A549 (cell line): ENCODE results near the gene CXCL6. TPM values are rescaled to one million over a fixed set of nuclear protein-coding genes. Genes with fewer than 3 reads are reported as not detected.

Experiments used
- ATAC-seq, 2 experiments: fragments of 200-7000 bp in 1 of 2; fragments of >200 bp in 1 of 2; cut with Nextera tagmentation in 1 of 2; cut with Tn5 transposase in 1 of 2; 3 replicates each; pipeline versions ENCODE4 v1.8.0 to v1.9.1; 2018 to 2020; ENCODE audit warnings: mild to moderate bottlenecking in 1 of 2, moderate library complexity in 1 of 2
- CTCF ChIA-PET: fragments of 300-600 bp; sonication (Branson Sonifier 250); formaldehyde crosslinking; extraction: SDS; loops from one replicate; lab custom pipeline; 2021; ENCODE audit warnings: antibody characterized with exemption, inconsistent platforms; lab: Yijun Ruan, JAX
- POLR2A ChIA-PET: fragments of 350-600 bp; formaldehyde crosslinking; extraction: SDS; loops from one replicate; lab custom pipeline; 2021; ENCODE audit warnings: antibody characterized with exemption, inconsistent platforms; lab: Yijun Ruan, JAX
- DNase-seq, 2 experiments: peaks; one replicate each; pipeline versions ENCODE4 v3.0.0 to v3.0.0-alpha.2; 2011 to 2016; ENCODE audit warnings: low read depth in 1 of 2, low spot score in 1 of 2
- FAIRE-seq: peaks from 2 replicates; lab custom pipeline; 2011; peaks lifted over from hg19 to GRCh38; lab: Jason Lieb, UNC
- H3K27ac ChIP-seq, 2 experiments: fragments of >200 bp; sonication (Bioruptor Twin); formaldehyde crosslinking; 3 replicates each; pipeline ENCODE4 v1.5.1; 2016 to 2017
- H3K4me1 ChIP-seq: fragments of >200 bp; sonication (Bioruptor Twin); formaldehyde crosslinking; 3 replicates; pipeline ENCODE4 v1.6.1; 2016
- H3K4me2 ChIP-seq: fragments of >200 bp; sonication (Bioruptor Twin); formaldehyde crosslinking; 3 replicates; pipeline ENCODE4 v1.6.1; 2016
- H3K4me3 ChIP-seq: fragments of >200 bp; sonication (Bioruptor Twin); formaldehyde crosslinking; 3 replicates; pipeline ENCODE4 v1.5.1; 2016
- H3K9me3 ChIP-seq: fragments of >200 bp; sonication (Bioruptor Twin); formaldehyde crosslinking; 3 replicates; pipeline ENCODE4 v1.6.1; 2016
- BHLHE40 ChIP-seq: IDR thresholded peaks from 2 replicates; pipeline ENCODE4 v1.6.1; 2012; ENCODE audit warnings: low read depth, low read length, inconsistent platforms
- CBX2 ChIP-seq: fragments of 200-600 bp; sonication (generic); IDR thresholded peaks from 2 replicates; pipeline ENCODE4 v1.6.1; 2016; ENCODE audit warnings: low read depth, mild to moderate bottlenecking, borderline replicate concordance
- CEBPB ChIP-seq, 2 experiments: fragments of >200 bp in 1 of 2; sonication (Bioruptor Twin) in 1 of 2; formaldehyde crosslinking in 1 of 2; IDR thresholded peaks; 2 replicates each; pipeline ENCODE4 v1.6.1; 2012 to 2016
- CHD2 ChIP-seq: fragments of 150-350 bp; IDR thresholded peaks from 2 replicates; pipeline ENCODE4 v1.6.1; 2014; ENCODE audit warnings: low read length; ENCODE audit not compliant: partially characterized antibody
- FOSB ChIP-seq: fragments of 250-450 bp; sonication (Bioruptor Pico); IDR thresholded peaks from 2 replicates; pipeline ENCODE4 v1.5.0; 2020; ENCODE audit warnings: mild to moderate bottlenecking, moderate library complexity
- FOXS1 ChIP-seq: fragments of 250-450 bp; sonication (Bioruptor Pico); IDR thresholded peaks from 2 replicates; pipeline ENCODE4 v1.5.0; 2020; ENCODE audit warnings: mild to moderate bottlenecking, moderate library complexity
- GATA3 ChIP-seq: IDR thresholded peaks from 2 replicates; pipeline ENCODE4 v1.6.1; 2012; ENCODE audit warnings: borderline replicate concordance
- HDAC2 ChIP-seq: fragments of 200-600 bp; sonication (generic); IDR thresholded peaks from 2 replicates; pipeline ENCODE4 v1.6.1; 2016
- HOXB13 ChIP-seq: fragments of 250-450 bp; sonication (Bioruptor Pico); IDR thresholded peaks from 2 replicates; pipeline ENCODE4 v1.5.0; 2020; ENCODE audit warnings: low read depth, mild to moderate bottlenecking, moderate library complexity
- HOXB5 ChIP-seq: fragments of 250-450 bp; sonication (Bioruptor Pico); IDR thresholded peaks from 2 replicates; pipeline ENCODE4 v1.5.0; 2020; ENCODE audit warnings: mild to moderate bottlenecking, moderate library complexity
- MYC ChIP-seq: IDR thresholded peaks from 2 replicates; pipeline ENCODE4 v1.6.1; 2012; ENCODE audit warnings: mild to moderate bottlenecking, inconsistent platforms, low read length, improper control_type of control experiment, borderline replicate concordance
- NFE2L2 ChIP-seq: fragments of 150-350 bp; conservative IDR thresholded peaks from 2 replicates; pipeline ENCODE4 v1.6.1; 2014; ENCODE audit warnings: low read length
- NPAS2 ChIP-seq: fragments of 250-450 bp; sonication (Bioruptor Pico); IDR thresholded peaks from 2 replicates; pipeline ENCODE4 v1.8.0; 2022; ENCODE audit warnings: mild to moderate bottlenecking, moderate library complexity, borderline replicate concordance
- PBX3 ChIP-seq: IDR thresholded peaks from 2 replicates; pipeline ENCODE4 v1.6.1; 2012
- PHF8 ChIP-seq: fragments of 200-600 bp; sonication (generic); IDR thresholded peaks from 2 replicates; pipeline ENCODE4 v1.6.1; 2016; ENCODE audit warnings: low read depth, mild to moderate bottlenecking, antibody characterized with exemption, moderate library complexity, borderline replicate concordance
- POLR2AphosphoS2 ChIP-seq: conservative IDR thresholded peaks from 2 replicates; pipeline ENCODE4 v1.6.1; 2012; ENCODE audit warnings: low read length, improper control_type of control experiment, inconsistent platforms
- RCOR1 ChIP-seq: fragments of 150-350 bp; IDR thresholded peaks from 2 replicates; pipeline ENCODE4 v1.6.1; 2014; ENCODE audit warnings: antibody characterized with exemption, low read length, low read depth
- RFX5 ChIP-seq: fragments of 450-650 bp; IDR thresholded peaks from 2 replicates; pipeline ENCODE4 v1.7.1; 2014; ENCODE audit warnings: antibody characterized with exemption, mild to moderate bottlenecking, moderate library complexity
- RNF2 ChIP-seq: fragments of 200-600 bp; sonication (generic); IDR thresholded peaks from 2 replicates; pipeline ENCODE4 v1.6.1; 2016; ENCODE audit warnings: low read depth, mild to moderate bottlenecking, antibody characterized with exemption, moderate library complexity, borderline replicate concordance
- SREBF2 ChIP-seq: fragments of 450-650 bp; IDR thresholded peaks from 2 replicates; pipeline ENCODE4 v1.6.1; 2014; ENCODE audit warnings: mild to moderate bottlenecking, moderate library complexity
- TFCP2L1 ChIP-seq: fragments of 250-450 bp; sonication (Bioruptor Pico); IDR thresholded peaks from 2 replicates; pipeline ENCODE4 v1.5.0; 2021; ENCODE audit warnings: mild to moderate bottlenecking
- ZNF302 ChIP-seq: fragments of 250-450 bp; sonication (Bioruptor Pico); IDR thresholded peaks from 2 replicates; pipeline ENCODE4 v1.9.0; 2021; ENCODE audit warnings: inconsistent platforms, mild to moderate bottlenecking, moderate library complexity
- WGBS: methylation state at CpG from one replicate; pipeline ENCODE4 v1.1.6; 2017; ENCODE audit errors: missing lambda C conversion rate; 5-methylcytosine and 5-hydroxymethylcytosine counted together
- polyA plus RNA-seq, 4 experiments: library from polyadenylated mRNA; depleted of rRNA in 3 of 4; stranded (reverse); fragments of >200 nt; fragmentation: RNase III in 1 of 4; extraction: RNeasy Plus Mini Kit Qiagen cat#74134 plus additional on column Dnase treatment in 1 of 4; gene quantifications; 2 replicates in 3 of 4; 3 replicates in 1 of 4; pipeline ENCODE4 v1.2.3, GENCODE V29; 2011 to 2017
- TF ChIP-seq, protein P1 (sequence below): fragments of 150-350 bp; IDR thresholded peaks from 2 replicates; pipeline ENCODE4 v1.6.1; 2014; ENCODE audit warnings: low read depth, mild to moderate bottlenecking, low read length
- TF ChIP-seq, protein P2 (sequence below): fragments of >200 bp; sonication (Bioruptor Twin); formaldehyde crosslinking; IDR thresholded peaks from 3 replicates; pipeline ENCODE4 v1.5.1; 2016
- TF ChIP-seq, protein P3 (sequence below): fragments of 200-600 bp; sonication (generic); IDR thresholded peaks from 2 replicates; pipeline ENCODE4 v1.6.1; 2016; ENCODE audit warnings: antibody characterized with exemption, mild to moderate bottlenecking, moderate library complexity

CXCL6 gene
- polyA plus RNA-seq, 2 of the 4 experiments (the other 2 are of a cell fraction) = 0.06 TPM; not detected in 1

DNA sequence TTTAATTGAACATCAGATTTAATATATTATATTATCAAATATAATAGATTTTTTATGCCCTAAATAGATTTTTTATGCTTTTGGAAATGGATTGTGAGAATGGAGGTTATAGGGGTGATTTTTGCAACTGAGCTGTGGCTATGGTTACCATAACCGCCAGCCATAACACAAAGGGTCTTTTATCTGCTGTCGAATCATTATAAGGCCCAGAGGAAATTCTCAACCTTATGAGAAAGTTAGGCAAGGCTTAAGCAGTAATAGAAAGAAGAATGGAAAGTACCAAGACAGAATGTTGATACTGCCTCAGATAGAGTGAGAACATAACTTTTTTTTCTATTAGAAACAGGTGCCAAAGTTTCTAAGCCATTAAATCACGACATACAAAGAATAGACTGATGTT, 26.3 kb upstream of the CXCL6 start:
- WGBS = 69% methylated on average over 3 of the region's 3 CpGs
- Histone ChIP-seq H3K4me3 (no peak overlapping the region), H3K4me1 (no peaks in the 10 kb centered on the region), H3K4me2 (no peak overlapping the region), H3K9me3 (no peaks in the 10 kb centered on the region), H3K27ac (no peak overlapping the region)
- ATAC-seq (no peak), DNase-seq (no peak), FAIRE-seq (no peak)
- POLR2A ChIA-PET = no interaction called here
- TF ChIP-seq RFX5 (no peak), POLR2AphosphoS2 (no peak), RNF2 (no peak), PHF8 (no peak), HOXB5 (no peak), TFCP2L1 (no peak), MYC (no peak), GATA3 (no peak), ZNF302 (CRISPR knock-in tag) (no peak), CEBPB (IDR thresholded peaks at IDR 0.05) (no peak), CBX2 (no peak)
- TF ChIP-seq, protein P1, sequence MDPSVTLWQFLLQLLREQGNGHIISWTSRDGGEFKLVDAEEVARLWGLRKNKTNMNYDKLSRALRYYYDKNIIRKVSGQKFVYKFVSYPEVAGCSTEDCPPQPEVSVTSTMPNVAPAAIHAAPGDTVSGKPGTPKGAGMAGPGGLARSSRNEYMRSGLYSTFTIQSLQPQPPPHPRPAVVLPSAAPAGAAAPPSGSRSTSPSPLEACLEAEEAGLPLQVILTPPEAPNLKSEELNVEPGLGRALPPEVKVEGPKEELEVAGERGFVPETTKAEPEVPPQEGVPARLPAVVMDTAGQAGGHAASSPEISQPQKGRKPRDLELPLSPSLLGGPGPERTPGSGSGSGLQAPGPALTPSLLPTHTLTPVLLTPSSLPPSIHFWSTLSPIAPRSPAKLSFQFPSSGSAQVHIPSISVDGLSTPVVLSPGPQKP = no peak
- CTCF ChIA-PET = no interaction called here

GRCh38 chr4:73811841-73812240, 24.6 kb upstream of the CXCL6 start:
- H3K9me3 ChIP-seq = no peaks in the 10 kb centered on the region
- FAIRE-seq = no peak
- peaks cover 11% of the 10 kb centered on the region; the same call in 2 of the 3 replicates for H3K4me1 ChIP-seq
- no peak overlapping the region for H3K27ac ChIP-seq
- no peak for ATAC-seq
- no peak for DNase-seq
- H3K4me3 ChIP-seq = no peak overlapping the region
- no peak for TF ChIP-seq CBX2
- no peak for TF ChIP-seq CHD2
- TF ChIP-seq BHLHE40 = no peak
- TF ChIP-seq CEBPB (IDR thresholded peaks at IDR 0.05) = no peak
- TF ChIP-seq HOXB5 = no peak
- no peak for TF ChIP-seq NPAS2
- TF ChIP-seq RCOR1 = no peak
- TF ChIP-seq, protein P2, sequence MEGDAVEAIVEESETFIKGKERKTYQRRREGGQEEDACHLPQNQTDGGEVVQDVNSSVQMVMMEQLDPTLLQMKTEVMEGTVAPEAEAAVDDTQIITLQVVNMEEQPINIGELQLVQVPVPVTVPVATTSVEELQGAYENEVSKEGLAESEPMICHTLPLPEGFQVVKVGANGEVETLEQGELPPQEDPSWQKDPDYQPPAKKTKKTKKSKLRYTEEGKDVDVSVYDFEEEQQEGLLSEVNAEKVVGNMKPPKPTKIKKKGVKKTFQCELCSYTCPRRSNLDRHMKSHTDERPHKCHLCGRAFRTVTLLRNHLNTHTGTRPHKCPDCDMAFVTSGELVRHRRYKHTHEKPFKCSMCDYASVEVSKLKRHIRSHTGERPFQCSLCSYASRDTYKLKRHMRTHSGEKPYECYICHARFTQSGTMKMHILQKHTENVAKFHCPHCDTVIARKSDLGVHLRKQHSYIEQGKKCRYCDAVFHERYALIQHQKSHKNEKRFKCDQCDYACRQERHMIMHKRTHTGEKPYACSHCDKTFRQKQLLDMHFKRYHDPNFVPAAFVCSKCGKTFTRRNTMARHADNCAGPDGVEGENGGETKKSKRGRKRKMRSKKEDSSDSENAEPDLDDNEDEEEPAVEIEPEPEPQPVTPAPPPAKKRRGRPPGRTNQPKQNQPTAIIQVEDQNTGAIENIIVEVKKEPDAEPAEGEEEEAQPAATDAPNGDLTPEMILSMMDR = no peak
- TF ChIP-seq NFE2L2 = no peak
- TF ChIP-seq, protein P3, sequence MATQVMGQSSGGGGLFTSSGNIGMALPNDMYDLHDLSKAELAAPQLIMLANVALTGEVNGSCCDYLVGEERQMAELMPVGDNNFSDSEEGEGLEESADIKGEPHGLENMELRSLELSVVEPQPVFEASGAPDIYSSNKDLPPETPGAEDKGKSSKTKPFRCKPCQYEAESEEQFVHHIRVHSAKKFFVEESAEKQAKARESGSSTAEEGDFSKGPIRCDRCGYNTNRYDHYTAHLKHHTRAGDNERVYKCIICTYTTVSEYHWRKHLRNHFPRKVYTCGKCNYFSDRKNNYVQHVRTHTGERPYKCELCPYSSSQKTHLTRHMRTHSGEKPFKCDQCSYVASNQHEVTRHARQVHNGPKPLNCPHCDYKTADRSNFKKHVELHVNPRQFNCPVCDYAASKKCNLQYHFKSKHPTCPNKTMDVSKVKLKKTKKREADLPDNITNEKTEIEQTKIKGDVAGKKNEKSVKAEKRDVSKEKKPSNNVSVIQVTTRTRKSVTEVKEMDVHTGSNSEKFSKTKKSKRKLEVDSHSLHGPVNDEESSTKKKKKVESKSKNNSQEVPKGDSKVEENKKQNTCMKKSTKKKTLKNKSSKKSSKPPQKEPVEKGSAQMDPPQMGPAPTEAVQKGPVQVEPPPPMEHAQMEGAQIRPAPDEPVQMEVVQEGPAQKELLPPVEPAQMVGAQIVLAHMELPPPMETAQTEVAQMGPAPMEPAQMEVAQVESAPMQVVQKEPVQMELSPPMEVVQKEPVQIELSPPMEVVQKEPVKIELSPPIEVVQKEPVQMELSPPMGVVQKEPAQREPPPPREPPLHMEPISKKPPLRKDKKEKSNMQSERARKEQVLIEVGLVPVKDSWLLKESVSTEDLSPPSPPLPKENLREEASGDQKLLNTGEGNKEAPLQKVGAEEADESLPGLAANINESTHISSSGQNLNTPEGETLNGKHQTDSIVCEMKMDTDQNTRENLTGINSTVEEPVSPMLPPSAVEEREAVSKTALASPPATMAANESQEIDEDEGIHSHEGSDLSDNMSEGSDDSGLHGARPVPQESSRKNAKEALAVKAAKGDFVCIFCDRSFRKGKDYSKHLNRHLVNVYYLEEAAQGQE = no peak
- no peak for TF ChIP-seq ZNF302 (CRISPR knock-in tag)
- no peak for TF ChIP-seq HDAC2
- TF ChIP-seq FOXS1 = no peak
- TF ChIP-seq SREBF2 = no peak
- TF ChIP-seq, protein P1 = no peak
- TF ChIP-seq HOXB13 (CRISPR knock-in tag) = no peak
- no peak for TF ChIP-seq FOSB (CRISPR knock-in tag)
- no peak for TF ChIP-seq PBX3
- TF ChIP-seq, all 56 proteins: peak for 0
- CTCF ChIA-PET = no interaction called here
- POLR2A ChIA-PET = no interaction called here
- H3K4me2 ChIP-seq = no peak overlapping the region
- 60% methylated on average over 1 of the region's 1 CpG for WGBS
